ENCODE results near the gene SNAP47.
"Not testable (repeated sequence)": the region's sequence is repeated elsewhere in the genome, so short reads cannot be mapped to it uniquely, and the experiment has no call there.

Gene SNAP47, protein sequence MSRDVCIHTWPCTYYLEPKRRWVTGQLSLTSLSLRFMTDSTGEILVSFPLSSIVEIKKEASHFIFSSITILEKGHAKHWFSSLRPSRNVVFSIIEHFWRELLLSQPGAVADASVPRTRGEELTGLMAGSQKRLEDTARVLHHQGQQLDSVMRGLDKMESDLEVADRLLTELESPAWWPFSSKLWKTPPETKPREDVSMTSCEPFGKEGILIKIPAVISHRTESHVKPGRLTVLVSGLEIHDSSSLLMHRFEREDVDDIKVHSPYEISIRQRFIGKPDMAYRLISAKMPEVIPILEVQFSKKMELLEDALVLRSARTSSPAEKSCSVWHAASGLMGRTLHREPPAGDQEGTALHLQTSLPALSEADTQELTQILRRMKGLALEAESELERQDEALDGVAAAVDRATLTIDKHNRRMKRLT

DNA sequence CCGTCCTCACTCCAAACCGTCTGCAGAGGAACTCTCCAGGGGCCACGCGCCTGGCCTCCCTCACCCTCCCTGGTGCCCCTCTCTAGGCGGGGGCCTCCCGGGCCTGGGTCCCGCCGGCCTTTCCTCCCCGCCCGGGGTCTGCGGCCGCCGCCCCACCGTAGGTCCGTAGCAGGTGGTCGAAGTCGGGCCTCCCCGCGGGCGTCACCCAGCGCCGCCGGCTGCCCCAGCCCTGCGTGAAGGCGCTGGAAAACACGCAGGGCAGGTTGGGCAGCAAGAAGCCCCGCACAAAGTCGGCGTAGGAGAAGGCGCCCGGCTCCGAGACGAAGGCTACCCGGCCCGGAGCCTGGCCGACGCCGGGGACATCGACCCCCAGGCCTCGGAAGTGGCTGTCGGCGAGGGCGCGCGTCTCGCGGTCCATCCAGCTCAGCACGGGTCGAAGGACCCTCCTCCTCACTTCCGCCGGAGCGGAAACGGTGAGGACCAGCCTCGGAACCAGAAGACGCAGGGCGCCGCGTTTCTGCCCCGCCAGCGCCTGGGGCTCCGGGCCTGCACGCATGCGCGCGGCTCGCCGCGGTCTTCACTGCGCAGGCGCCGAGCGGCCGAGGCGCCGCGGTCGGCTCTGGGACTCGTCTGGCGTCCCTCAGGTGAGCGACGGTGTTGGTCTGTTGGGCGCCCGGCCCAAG is at the start of gene SNAP47, which contains the start of gene JMJD4:
Gene SNAP47, plus strand, starts transcription at position 580 of the 683 bp plus-strand sequence. CDS start 12,302 bp downstream, outside the sequence.
Gene JMJD4, minus strand, starts transcription at position 447 of the 683 bp plus-strand sequence. Its CDS starts 29 bp downstream, at position 418.
- in situ Hi-C loops (cut with MboI; ENCODE audit: low sequenced_read_pairs), result no loop called here

DNA sequence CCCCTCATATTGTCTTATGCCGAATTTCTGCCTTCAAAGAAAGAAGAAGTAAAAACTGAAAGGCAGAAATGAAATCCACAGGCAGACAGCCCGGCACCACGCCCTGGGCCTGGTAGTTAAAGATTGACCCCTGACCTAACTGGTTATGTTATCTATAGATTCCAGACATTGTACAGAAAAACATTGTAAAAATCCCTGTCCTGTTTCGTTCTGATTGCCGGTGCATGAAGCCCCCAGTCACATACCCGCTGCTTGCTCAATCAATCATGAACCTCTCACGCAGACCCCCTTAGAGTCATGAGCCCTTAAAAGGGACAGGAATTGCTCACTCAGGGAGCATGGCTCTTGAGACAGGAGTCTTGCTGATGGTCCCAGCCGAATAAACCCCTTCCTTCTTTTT is 49.4 kb upstream of the SNAP47 start:
- in situ Hi-C loops (cut with MboI; ENCODE audit: low sequenced_read_pairs), result no loop called here

DNA sequence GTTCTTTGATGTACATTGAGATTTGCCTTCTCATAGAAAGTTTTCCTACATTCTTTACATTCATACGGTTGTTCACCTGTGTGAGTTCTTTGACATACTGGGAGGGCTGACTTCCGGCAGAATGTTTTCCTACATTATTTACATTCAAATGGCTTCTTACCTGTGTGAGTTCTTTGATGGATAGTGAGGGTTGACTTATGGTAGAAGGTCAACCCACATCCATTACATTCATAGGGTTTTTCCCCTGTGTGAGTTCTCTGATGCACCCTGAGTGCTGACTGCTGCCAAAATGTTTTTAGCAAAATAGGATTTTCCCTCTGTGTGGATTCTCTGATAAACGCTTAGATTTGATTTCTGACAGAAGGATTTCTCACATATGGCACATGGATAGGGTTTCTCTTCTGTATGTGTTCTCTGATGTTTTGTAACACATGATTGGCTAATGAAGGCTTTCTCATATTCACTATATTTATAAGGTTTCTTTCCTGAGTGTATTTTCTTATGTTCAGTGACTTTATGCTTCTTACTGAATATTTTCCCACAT is 37.8 kb upstream of the SNAP47 start:
- in situ Hi-C loops (cut with MboI; ENCODE audit: low sequenced_read_pairs), result no loop called here

DNA sequence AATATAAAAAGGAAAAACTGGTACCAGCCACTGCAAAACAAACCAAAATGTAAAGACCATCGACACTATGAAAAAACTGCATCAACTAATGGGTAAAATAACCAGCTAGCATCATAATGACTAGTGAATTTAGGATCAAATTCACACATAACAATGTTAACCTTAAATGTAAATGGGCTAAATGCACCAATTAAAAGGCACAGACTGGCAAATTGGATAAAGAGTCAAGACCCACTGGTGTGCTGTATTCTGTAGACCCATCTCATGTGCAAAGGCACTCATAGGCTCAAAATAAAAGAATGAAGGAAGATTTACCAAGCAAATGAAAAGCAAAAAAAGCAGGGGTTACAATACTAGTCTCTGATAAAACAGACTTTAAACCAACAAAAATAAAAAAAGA is 33.6 kb upstream of the SNAP47 start:
- in situ Hi-C loops (cut with MboI; ENCODE audit: low sequenced_read_pairs), result not testable (repeated sequence)

DNA sequence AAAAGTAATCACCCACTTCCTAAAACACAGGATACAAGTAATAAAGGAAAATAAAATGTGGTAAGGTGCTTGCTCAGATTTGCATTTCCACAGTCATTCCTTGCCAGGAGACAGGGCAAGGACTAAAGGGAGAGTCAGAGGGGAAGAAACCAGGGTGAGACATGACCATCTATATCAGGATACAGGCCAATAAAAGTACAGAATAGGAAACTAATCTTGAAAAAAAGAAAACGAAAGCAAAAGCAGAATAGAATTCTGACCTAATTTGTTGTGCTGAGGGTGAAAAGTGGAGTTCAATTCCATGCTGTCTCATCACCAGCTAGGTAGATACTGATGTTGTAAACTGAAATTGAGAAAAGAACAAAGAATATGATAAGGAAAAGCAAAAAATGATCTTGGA is 27.4 kb upstream of the SNAP47 start:
- in situ Hi-C loops (cut with MboI; ENCODE audit: low sequenced_read_pairs), result no loop called here

DNA sequence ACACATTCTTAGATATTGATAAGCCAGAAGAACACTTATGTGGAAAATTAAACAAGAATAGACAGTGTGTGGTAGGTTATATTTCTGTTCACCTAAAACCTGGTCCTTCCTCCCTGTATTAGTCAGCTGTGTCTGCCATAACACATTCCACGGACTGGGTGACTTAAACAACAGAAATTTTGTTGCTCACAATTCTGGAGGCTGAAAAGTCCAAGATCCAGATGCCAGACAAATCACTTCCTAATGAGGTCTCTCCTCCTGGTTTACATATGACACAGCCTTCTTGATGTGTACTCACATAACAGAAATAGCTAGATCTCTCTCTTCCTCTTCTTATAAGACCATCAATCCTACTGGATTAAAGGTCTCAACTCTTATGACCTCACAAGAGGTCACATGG is 25.8 kb upstream of the SNAP47 start:
- in situ Hi-C loops (cut with MboI; ENCODE audit: low sequenced_read_pairs), result no loop called here

DNA sequence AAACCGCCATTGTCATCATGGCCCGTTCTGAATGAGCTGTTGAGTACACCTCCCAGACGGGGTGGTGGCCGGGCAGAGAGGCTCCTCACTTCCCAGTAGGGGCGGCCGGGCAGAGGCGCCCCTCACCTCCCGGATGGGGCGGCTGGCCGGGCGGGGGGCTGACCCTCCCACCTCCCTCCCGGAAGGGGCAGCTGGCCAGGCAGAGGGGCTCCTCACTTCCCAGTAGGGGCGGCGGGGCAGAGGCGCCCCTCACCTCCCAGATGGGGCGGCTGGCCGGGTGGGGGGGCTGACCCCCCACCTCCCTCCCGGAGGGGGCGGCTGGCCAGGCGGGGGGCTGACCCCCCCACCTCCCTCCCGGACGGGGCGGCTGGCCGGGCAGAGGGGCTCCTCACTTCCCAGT is 24.8 kb upstream of the SNAP47 start:
- in situ Hi-C loops (cut with MboI; ENCODE audit: low sequenced_read_pairs), result not testable (repeated sequence)

DNA sequence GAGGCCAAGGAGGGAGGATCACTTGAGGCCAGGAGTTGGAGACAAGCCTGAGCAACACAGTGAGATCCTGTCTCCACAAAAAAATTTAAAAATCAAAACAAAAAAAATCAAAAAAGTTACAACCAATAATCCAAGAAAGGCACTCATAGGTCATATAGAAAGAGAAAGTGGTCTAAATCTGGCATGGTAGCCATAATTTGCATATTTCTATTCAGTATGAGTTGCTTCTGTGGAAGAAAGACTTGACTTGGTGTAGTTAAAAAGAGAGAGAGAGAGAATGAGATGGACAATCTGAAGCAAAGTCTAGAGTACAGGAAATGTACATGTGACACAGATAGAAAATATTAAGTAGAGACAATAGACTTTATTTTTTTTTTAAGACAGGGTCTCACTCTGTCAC is 22.6 kb upstream of the SNAP47 start:
- in situ Hi-C loops (cut with MboI; ENCODE audit: low sequenced_read_pairs), result no loop called here

DNA sequence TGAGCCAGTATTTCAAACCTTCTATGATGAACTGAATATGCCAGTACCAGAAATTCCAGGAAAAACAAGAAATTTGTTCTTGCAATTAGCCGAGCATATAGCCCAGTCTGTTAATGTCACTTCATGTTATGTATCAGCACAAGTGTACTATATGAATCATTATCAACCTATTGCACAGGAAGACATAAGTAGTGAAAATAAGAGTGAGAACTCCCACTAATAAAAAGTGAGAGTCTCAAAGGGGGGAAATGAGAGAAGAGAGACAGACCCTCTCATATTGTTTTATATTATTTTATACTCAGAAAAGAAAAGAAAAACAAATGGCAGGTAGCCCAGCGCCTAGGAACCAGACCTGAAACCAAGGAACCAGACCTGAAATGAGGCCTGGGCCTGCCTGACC is 16.3 kb upstream of the SNAP47 start:
- in situ Hi-C loops (cut with MboI; ENCODE audit: low sequenced_read_pairs), result no loop called here

DNA sequence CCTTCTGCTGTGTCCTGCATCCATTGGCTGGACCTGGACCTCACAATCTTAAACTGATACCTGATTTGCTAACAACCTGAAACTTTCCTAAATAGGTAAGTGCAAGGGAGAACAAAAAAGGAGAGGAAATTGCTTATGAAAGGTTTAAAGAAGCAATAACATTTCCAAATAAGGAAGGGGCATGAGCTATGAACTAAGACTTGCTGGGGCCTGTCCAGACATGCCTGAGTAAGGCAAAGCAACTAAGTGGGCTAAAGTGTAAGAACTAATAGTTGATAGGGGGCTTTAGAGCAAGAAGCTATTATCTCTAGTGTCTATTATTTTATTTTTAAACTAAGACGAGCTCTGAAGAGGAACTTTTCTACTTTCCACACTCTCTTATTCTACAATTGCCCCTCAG is 11.8 kb upstream of the SNAP47 start:
- in situ Hi-C loops (cut with MboI; ENCODE audit: low sequenced_read_pairs), result no loop called here

DNA sequence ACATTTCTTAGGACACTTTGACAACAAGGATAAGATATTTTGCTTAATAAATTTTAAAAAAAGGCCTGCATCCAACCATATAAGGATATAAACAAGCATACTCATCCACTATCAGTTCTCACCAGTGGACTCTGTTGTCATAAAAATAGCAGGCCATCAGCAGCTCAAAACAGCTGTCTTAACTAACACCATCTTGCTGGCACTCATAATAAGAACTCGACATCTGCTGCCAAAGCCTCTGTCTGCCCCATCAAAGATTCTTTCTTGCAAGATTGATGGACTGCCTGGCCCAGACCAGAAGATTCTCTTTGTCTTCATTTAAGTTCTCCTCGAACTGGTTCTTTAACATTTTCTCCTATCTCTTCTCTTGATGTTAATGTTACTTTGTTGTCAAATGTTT is 10.2 kb upstream of the SNAP47 start:
- in situ Hi-C loops (cut with MboI; ENCODE audit: low sequenced_read_pairs), result no loop called here

DNA sequence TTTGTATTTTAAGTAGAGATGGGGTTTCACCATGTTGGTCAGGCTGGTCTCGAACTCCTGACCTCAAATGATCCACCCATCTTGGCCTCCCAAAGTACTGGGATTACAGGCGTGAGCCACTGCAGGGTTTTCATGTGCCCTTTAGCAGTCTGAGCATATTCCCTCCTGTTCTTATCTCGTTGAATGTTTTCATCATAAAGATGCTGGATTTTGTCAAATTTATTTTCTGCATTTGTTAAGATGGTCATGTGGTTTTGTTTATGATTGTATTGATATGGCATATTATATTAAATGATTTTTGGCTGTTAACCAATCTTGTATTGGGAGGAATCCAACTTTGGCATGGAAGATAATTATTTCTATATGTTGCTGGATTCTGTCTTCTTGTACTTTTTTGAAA is 8.9 kb upstream of the SNAP47 start:
- in situ Hi-C loops (cut with MboI; ENCODE audit: low sequenced_read_pairs), result no loop called here

DNA sequence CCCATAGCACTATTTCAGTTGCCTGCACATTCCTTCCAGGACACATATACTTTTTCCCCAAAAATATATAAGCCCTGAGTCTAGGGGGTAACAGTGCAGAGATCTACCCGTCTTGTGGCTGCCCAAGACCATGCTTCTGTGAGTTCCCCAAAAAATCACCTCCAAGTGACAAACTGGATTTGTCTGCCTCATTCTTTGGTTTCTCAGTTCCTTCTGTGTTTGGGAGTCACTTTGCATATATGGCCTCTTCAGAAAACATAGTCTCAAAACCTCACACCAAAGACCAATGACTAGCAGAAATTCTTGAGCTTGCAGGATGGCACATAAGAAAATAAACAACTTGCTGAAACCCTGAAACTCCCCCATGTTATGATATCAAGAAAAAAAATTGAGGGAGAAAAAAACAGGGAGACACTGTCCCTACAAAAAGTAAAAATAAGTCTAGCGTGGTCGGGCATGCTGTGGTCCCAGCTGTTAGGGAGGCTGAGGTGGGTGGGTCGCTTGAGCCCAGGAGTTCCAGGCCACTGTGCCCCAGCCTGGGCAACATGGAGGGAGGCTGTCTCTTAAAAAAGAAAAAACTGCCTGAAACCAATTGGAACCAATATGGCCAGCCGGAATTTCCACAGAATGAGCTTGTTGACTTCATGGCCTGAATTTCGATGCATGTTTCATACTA is 8.2 kb upstream of the SNAP47 start:
- in situ Hi-C loops (cut with MboI; ENCODE audit: low sequenced_read_pairs), result no loop called here

DNA sequence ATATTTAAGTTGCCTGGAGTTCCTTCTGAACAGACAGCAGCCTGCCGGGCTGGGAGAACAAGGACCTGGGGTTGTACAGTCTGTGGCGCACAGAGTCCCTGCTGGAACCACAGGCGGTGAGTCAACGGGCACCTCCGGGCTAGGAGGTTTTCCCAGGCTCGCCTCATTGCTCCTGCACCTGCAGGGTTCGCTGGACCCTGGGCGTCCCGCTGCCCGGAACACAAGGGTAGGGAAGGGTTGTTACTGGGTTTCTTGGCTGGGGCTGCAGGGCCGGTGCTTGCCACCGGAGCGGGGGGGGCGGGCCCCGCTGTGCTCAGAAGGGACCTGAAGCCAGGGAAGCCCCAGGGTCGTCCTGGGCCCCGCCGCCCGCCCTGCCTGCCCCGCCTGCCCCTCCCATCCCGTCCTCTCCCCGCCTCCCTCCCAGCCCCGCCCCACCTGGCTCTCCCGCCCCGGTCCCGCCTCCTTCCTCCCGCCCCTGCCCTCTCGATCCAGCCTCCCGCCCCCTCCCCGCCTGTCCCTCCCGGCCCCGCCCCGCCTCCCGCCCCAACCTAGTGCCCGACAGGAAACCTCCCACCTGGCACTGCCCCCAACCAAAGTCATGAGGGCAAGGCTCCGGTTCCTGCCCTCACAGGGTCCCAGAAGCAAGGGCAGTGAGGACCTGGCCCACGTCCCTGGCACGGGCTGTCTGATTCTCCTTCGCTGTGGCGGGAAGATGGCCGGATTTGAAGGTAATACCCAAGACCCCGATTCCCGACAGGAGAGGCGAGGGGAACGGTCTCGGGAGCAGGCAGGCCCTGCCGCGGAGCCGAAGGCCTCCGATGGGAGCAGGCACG is 7.0 kb upstream of the SNAP47 start:
- in situ Hi-C loops (cut with MboI; ENCODE audit: low sequenced_read_pairs), result no loop called here

DNA sequence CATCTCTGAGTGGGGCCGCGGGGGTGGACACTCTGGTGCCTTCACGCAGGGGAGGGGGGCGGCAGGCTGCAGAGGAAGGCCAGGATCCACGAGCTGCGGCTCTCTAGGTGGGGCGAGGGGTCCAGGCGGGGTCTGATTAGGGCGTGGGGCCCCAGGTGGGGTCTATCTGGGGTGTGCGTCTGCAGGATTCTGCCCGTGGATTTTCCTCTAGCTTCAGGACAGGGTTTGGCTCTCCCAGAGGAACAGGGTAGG is 6.4 kb upstream of the SNAP47 start:
- in situ Hi-C loops (cut with MboI; ENCODE audit: low sequenced_read_pairs), result no loop called here

DNA sequence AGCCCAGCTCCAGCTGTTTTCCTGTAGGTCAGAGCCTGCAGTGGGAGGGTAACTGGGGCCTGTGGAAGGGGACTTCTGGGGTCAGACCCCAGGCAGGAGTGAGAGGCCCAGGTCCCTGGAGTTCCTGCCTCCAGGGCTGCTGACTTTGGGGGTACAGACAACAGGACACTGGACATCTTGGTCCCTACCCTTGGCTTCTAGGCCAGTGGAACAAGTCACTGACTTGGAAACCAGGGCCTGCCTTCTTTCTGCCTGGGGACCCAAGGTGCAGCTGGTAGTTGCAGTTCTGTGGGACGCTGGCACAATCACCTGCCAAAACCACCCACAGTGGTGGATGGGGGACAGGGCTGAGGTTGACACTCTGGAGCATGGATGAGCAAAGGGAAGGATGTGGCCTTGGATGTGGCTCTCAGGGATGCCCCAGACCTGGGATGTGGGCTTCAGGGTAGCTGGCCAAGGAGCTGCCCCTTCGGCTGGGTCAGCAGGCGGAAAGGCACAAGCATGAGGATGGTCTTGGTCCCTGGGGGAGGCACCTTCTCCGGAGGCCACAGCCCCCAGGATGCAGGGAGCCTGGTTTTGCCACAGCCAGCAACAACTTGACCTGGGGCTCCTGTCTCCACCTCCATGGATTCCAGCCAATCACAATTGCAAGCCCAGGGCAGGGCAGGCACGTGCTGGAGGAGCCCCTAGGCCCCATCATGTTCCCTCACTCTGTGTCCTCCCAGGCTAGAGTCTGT is 5.9 kb upstream of the SNAP47 start:
- in situ Hi-C loops (cut with MboI; ENCODE audit: low sequenced_read_pairs), result no loop called here

DNA sequence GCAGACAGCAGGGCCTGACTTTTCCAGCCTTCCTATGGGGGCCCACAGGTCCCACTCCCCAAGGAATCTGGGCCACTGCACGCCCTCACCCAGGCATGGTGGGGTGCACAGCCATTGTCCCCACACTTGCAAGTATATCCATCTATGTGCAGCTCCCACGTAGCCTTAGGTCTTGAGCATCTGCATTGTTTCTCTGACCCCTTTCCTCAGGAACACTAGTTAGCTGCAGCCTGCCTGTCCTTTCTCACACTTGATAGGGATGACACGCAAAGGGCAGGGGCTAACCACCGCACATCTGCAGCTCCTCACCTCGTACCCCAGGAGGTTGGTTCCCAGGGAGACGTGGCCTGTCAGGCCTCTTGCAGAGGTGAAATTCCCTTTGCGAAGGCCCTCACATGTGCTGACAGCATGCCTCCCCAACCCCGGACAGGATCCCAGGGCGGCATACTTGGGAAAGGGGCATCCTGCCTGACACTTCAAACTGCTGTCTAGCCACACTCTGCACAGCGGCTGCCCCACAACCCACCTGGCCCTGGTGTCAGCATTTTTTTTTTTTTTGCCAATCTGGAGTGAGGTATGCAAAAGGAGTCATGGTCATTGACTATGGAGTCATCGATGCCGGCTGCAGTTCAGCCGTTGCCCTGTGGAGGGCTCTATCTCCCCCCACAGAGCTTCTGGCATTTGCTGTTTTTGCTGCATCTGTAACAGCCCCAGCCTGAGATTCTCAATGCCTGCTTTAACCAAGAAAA is 5.2 kb upstream of the SNAP47 start:
- in situ Hi-C loops (cut with MboI; ENCODE audit: low sequenced_read_pairs), result no loop called here

DNA sequence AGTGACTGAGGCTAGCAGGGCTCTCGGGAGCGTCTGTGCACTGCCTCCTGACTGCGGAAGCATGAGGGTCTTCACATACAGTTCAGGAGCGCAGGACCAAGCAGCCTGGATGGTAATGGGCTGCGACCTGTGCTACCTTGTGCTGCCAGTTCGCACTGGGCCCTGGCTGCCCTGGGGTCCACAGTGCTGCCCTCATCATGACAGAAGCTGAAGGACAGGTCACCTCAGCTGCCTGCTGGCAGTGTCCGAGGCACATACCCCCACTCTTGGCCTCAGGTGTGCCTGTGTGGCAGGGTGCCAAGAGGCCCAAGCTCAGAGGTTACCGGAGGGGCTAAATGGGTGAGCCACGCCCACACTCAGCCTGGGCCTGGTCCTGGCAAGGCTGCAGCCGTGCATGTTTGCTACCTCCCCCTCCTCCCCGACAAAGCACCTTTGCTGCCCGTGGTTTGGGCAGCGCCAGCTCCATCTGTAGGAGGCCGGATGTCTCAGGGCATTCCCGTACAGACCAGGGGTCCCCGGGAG is 4.5 kb upstream of the SNAP47 start:
- in situ Hi-C loops (cut with MboI; ENCODE audit: low sequenced_read_pairs), result no loop called here

DNA sequence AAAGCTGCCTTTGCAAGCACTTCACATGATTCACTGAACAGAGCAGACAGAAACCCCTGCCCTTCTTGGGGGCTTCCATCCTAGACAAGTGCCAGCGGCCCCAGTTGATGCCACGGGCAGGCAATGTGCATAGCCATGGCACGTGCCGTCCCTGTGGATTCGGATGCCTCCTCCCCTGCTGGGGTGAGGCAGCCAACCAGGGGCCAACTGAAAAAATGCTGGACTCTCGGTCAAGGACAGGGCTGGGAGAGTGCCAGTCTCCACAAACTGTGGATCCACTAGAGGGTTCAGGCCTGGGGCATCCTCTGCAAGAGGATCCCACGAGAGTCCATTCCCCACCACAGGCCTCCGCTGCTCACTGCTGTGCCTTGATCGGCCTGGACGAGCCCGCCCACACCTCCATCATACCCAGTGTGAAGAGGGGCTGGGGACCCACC is 4.0 kb upstream of the SNAP47 start:
- in situ Hi-C loops (cut with MboI; ENCODE audit: low sequenced_read_pairs), result no loop called here
